HEK293 (cell line): ENCODE measurements around the gene ACSM3.

ENCODE experiments used
- KLF1 ChIP-seq: fragments of 450-650 bp; formaldehyde crosslinking; IDR thresholded peaks from 2 replicates; pipeline ENCODE4 v1.5.1; 2016; ENCODE audit warnings: missing biosample characterization, missing genetic modification characterization
- ZNF133 ChIP-seq: fragments of 450-650 bp; formaldehyde crosslinking; IDR thresholded peaks from 2 replicates; pipeline ENCODE4 v1.5.1; 2016; ENCODE audit warnings: missing biosample characterization, missing genetic modification characterization
- ZNF24 ChIP-seq: fragments of 450-650 bp; formaldehyde crosslinking; IDR thresholded peaks from 2 replicates; pipeline ENCODE4 v1.5.1; 2016; ENCODE audit warnings: missing biosample characterization, missing genetic modification characterization
- ZNF658 ChIP-seq: fragments of 450-650 bp; formaldehyde crosslinking; IDR thresholded peaks from 2 replicates; pipeline ENCODE4; 2016; ENCODE audit warnings: missing biosample characterization, missing genetic modification characterization
- TF ChIP-seq, protein P1 (sequence below): fragments of 450-650 bp; formaldehyde crosslinking; IDR thresholded peaks from 2 replicates; pipeline ENCODE4 v1.5.1; 2016; ENCODE audit warnings: missing biosample characterization, missing genetic modification characterization
- TF ChIP-seq, protein P2 (sequence below): fragments of 450-650 bp; formaldehyde crosslinking; IDR thresholded peaks from 2 replicates; pipeline ENCODE4 v1.5.1; 2016; ENCODE audit warnings: missing biosample characterization, missing genetic modification characterization

DNA sequence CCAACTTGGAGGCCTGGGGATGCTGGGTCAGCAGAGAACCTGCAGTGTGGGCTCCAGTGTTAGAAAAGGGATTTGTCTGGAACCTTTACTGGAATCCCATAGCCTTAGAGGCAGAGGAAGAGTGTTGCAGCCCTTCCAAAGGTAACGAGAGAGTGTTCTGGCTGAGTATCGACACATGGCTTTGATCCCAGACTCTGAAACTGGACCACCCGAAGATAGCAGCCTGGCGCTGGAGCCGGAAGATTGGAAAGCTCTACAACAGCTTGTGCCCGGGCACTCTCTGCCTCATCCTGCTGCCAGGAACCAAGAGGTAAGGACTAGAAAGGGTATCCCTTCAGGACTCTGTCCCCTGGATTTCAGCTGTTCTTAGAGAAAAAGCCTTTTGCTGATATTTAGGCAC lies 82.2 kb downstream of the ACSM3 start:
- TF ChIP-seq, protein P1, sequence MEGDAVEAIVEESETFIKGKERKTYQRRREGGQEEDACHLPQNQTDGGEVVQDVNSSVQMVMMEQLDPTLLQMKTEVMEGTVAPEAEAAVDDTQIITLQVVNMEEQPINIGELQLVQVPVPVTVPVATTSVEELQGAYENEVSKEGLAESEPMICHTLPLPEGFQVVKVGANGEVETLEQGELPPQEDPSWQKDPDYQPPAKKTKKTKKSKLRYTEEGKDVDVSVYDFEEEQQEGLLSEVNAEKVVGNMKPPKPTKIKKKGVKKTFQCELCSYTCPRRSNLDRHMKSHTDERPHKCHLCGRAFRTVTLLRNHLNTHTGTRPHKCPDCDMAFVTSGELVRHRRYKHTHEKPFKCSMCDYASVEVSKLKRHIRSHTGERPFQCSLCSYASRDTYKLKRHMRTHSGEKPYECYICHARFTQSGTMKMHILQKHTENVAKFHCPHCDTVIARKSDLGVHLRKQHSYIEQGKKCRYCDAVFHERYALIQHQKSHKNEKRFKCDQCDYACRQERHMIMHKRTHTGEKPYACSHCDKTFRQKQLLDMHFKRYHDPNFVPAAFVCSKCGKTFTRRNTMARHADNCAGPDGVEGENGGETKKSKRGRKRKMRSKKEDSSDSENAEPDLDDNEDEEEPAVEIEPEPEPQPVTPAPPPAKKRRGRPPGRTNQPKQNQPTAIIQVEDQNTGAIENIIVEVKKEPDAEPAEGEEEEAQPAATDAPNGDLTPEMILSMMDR (tag by site-specific recombination) = no peak
- TF ChIP-seq ZNF133 (tag by site-specific recombination) (no peak), KLF1 (tag by site-specific recombination) (no peak), ZNF24 (tag by site-specific recombination) (no peak), ZNF658 (tag by site-specific recombination) (no peak)
- TF ChIP-seq, protein P2, sequence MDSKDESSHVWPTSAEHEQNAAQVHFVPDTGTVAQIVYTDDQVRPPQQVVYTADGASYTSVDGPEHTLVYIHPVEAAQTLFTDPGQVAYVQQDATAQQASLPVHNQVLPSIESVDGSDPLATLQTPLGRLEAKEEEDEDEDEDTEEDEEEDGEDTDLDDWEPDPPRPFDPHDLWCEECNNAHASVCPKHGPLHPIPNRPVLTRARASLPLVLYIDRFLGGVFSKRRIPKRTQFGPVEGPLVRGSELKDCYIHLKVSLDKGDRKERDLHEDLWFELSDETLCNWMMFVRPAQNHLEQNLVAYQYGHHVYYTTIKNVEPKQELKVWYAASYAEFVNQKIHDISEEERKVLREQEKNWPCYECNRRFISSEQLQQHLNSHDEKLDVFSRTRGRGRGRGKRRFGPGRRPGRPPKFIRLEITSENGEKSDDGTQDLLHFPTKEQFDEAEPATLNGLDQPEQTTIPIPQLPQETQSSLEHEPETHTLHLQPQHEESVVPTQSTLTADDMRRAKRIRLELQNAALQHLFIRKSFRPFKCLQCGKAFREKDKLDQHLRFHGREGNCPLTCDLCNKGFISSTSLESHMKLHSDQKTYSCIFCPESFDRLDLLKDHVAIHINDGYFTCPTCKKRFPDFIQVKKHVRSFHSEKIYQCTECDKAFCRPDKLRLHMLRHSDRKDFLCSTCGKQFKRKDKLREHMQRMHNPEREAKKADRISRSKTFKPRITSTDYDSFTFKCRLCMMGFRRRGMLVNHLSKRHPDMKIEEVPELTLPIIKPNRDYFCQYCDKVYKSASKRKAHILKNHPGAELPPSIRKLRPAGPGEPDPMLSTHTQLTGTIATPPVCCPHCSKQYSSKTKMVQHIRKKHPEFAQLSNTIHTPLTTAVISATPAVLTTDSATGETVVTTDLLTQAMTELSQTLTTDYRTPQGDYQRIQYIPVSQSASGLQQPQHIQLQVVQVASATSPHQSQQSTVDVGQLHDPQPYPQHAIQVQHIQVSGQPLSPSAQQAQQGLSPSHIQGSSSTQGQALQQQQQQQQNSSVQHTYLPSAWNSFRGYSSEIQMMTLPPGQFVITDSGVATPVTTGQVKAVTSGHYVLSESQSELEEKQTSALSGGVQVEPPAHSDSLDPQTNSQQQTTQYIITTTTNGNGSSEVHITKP (tag by site-specific recombination) = no peak
